Smooth muscle cell (in vitro differentiated cells): ENCODE measurements around the gene TMC5. TPM values are rescaled to one million over a fixed set of nuclear protein-coding genes. Genes with fewer than 3 reads are reported as not detected.

ENCODE experiments used
- DNase-seq: peaks from one replicate; lab custom pipeline; 2025; ENCODE audit not compliant: unreplicated experiment; lab: John Stamatoyannopoulos, UW
- H2AFZ ChIP-seq: fragments of 200-600 bp; sonication (generic); 2 replicates; pipeline ENCODE4 v1.6.0; 2016; ENCODE audit warnings: antibody characterized with exemption, low read depth, mild to moderate bottlenecking
- H3F3A ChIP-seq: fragments of 200-600 bp; sonication (generic); 2 replicates; pipeline ENCODE4 v1.6.0; 2017; ENCODE audit warnings: antibody characterized with exemption, low read depth
- H3K27ac ChIP-seq: fragments of 200-600 bp; sonication (generic); 2 replicates; pipeline ENCODE4 v1.5.1; 2016; ENCODE audit warnings: low read depth, mild to moderate bottlenecking
- H3K27me3 ChIP-seq: fragments of 200-600 bp; sonication (generic); 2 replicates; pipeline ENCODE4 v1.6.1; 2016; ENCODE audit warnings: low read depth, mild to moderate bottlenecking
- H3K36me3 ChIP-seq: fragments of 200-600 bp; sonication (generic); 2 replicates; pipeline ENCODE4 v1.5.1; 2016; ENCODE audit warnings: low read depth
- H3K4me1 ChIP-seq: fragments of 200-600 bp; sonication (generic); 2 replicates; pipeline ENCODE4 v1.5.1; 2016; ENCODE audit warnings: low read depth
- H3K4me2 ChIP-seq: fragments of 200-600 bp; sonication (generic); 2 replicates; pipeline ENCODE4 v1.6.0; 2016; ENCODE audit warnings: mild to moderate bottlenecking
- H3K4me3 ChIP-seq: fragments of 200-600 bp; sonication (generic); 2 replicates; pipeline ENCODE4 v1.5.1; 2016; ENCODE audit warnings: mild to moderate bottlenecking
- H3K79me2 ChIP-seq: fragments of 200-600 bp; sonication (generic); 2 replicates; pipeline ENCODE4 v1.6.0; 2016; ENCODE audit warnings: low read depth, mild to moderate bottlenecking
- H3K9ac ChIP-seq: fragments of 200-600 bp; sonication (generic); 2 replicates; pipeline ENCODE4 v1.6.0; 2016; ENCODE audit warnings: low read depth
- H3K9me3 ChIP-seq: fragments of 200-600 bp; sonication (generic); replicated peaks from 2 replicates; pipeline ENCODE4 v1.5.1; 2016; ENCODE audit warnings: low read depth
- H4K20me1 ChIP-seq: fragments of 200-600 bp; sonication (generic); 2 replicates; pipeline ENCODE4 v1.6.0; 2016; ENCODE audit warnings: low read depth
- WGBS: methylation state at CpG from one replicate; pipeline ENCODE4 v1.1.7; 2016; ENCODE audit warnings: low lambda C conversion rate; 5-methylcytosine and 5-hydroxymethylcytosine counted together
- polyA plus RNA-seq: library from polyadenylated mRNA; unstranded; fragments of >200 nt; fragmentation: Nextera tagmentation; extraction: Ambion mirVana; gene quantifications from 2 replicates; pipeline ENCODE4 v1.2.1, GENCODE V29; 2016
- total RNA-seq: library from RNA; depleted of rRNA; stranded (reverse); fragments of >200 nt; gene quantifications from 2 replicates; pipeline ENCODE4 v1.2.3, GENCODE V29; 2014
- TF ChIP-seq, protein P1 (sequence below): fragments of 200-600 bp; sonication (generic); IDR thresholded peaks from 2 replicates; pipeline ENCODE4 v1.5.1; 2017; ENCODE audit warnings: borderline replicate concordance, mild to moderate bottlenecking, antibody characterized with exemption; ENCODE audit not compliant: insufficient read depth, poor library complexity, severe bottlenecking

The TMC5 gene
- total and polyA plus RNA-seq, 2 experiments from 2014 or later, result 0.18 TPM; not detected in 1

DNA sequence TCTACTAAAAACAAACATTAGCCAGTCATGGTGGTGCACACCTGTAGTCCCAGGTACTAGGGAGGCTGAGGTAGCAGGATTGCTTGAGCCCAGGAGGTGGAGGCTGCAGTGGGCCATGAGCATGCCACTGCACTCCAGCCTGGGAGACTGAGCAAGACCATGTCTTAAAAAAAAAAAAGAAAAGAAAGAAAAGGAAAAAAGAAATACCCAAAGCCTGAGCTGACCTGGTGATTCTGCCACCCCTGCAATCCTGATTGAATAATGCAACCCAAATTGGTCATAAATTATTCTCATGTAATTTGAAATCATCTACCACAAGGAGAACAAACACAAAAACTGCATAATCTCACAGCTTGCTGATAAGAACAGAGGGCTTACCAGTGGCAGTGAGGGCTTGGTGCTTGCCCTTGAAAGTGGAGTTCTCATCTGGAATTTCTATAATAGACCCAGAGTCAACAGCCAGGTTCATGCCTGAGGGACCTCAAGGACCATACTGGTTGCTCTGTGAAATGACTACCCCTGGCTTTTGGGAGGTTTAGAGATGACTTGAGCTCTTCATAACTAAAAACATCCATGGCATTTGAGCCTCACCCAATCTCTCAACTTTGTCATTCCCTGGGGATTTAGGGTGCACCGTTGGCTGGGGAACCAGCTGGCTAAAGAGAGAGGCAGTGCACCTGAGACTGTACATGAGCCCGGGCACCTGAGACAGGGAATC, 35.4 kb upstream of the TMC5 start:
- H4K20me1 ChIP-seq, result no peaks in the 10 kb centered on the region
- H3K79me2 ChIP-seq, result no peaks in the 10 kb centered on the region
- no peak overlapping the region for H3K4me3 ChIP-seq
- H3K27me3 ChIP-seq, result no peaks in the 10 kb centered on the region
- H3F3A ChIP-seq, result no peaks in the 10 kb centered on the region
- H3K4me1 ChIP-seq, result no peaks in the 10 kb centered on the region
- no peak overlapping the region for H2AFZ ChIP-seq
- no peak for DNase-seq
- no peak overlapping the region for H3K27ac ChIP-seq
- WGBS, result 71% methylated on average over 2 of the region's 2 CpGs
- no peak overlapping the region for H3K9ac ChIP-seq
- no peaks in the 10 kb centered on the region for H3K36me3 ChIP-seq
- H3K4me2 ChIP-seq, result no peak overlapping the region
- no peaks in the 10 kb centered on the region for H3K9me3 ChIP-seq
- TF ChIP-seq, protein P1, sequence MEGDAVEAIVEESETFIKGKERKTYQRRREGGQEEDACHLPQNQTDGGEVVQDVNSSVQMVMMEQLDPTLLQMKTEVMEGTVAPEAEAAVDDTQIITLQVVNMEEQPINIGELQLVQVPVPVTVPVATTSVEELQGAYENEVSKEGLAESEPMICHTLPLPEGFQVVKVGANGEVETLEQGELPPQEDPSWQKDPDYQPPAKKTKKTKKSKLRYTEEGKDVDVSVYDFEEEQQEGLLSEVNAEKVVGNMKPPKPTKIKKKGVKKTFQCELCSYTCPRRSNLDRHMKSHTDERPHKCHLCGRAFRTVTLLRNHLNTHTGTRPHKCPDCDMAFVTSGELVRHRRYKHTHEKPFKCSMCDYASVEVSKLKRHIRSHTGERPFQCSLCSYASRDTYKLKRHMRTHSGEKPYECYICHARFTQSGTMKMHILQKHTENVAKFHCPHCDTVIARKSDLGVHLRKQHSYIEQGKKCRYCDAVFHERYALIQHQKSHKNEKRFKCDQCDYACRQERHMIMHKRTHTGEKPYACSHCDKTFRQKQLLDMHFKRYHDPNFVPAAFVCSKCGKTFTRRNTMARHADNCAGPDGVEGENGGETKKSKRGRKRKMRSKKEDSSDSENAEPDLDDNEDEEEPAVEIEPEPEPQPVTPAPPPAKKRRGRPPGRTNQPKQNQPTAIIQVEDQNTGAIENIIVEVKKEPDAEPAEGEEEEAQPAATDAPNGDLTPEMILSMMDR, result no peak

DNA sequence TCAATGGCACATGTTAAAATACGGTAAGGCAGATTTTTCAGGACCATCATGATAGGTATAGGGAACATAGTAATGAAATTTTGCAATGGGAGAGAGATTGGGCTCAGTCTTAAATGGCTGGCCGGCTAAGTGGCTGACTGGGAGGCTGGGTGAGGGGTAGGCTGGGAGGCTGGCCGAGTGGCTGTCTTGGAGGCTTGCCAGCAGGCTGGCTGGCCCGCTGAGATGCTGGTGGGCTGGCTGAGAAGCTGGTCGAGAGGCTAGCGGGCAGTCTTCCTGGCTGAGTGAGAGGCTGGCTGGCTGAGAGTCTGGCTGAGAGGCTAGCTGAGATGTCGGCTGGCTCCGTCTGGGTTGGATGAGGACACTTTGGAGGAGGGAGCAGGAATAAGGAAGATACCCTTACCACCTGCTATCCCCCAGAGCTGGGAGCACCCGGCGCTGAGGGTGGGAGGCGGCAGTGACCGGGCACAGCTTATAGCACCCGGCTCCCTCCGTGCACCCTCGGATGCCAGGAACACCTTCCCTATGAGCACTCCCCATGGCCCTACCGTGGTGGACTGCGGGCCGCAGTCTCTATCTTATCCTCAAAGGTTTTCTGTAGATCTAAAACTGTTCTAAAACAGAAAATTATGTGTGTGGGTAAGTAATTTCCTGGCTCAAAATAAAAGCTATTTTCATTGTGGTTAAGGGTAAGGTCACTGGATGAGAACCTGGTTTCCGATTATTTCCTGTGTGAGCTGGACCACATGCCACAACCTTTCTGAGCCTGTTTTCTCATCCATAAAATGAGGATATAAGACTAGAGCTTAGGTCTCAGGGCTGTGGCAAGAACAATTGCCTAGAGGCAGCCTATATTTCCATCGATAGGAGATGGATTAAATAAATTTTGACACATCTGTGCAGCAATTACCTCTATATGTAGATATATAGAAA, 34.5 kb upstream of the TMC5 start:
- Histone ChIP-seq H3K4me2 (no peak overlapping the region), H2AFZ (no peak overlapping the region), H3K9ac (no peak overlapping the region), H3K4me1 (no peaks in the 10 kb centered on the region), H3K4me3 (no peak overlapping the region), H3K9me3 (no peaks in the 10 kb centered on the region), H3K27me3 (no peaks in the 10 kb centered on the region), H3K79me2 (no peaks in the 10 kb centered on the region), H4K20me1 (no peaks in the 10 kb centered on the region), H3K36me3 (no peaks in the 10 kb centered on the region), H3F3A (no peaks in the 10 kb centered on the region), H3K27ac (no peak overlapping the region)
- WGBS, result 79% methylated on average over 20 of the region's 20 CpGs
- TF ChIP-seq, protein P1, result no peak
- no peak for DNase-seq

DNA sequence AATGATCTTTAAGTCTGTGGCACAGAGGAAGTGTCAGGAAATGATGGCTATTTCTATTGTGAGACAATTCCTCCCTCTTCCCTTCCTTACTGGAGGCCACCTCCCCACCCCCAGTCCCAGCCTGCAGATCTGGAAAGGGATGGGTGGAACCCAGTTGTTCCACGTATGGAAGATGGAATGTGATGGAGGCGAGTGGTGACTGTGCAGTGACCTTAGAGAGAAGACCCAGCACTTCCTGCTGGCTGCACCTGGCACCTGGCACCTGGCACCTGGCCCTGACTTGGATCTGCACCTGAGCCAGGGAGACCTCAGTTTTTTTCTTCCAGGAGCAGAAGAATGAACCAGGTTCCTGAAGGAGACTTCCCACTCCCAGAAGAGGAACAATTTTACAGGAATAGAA, 33.0 kb upstream of the TMC5 start:
- DNase-seq, result no peak
- no peak overlapping the region for H3K4me2 ChIP-seq
- TF ChIP-seq, protein P1, result no peak
- H3K79me2 ChIP-seq, result no peaks in the 10 kb centered on the region
- no peak overlapping the region for H3K27ac ChIP-seq
- no peak overlapping the region for H3K4me3 ChIP-seq
- H2AFZ ChIP-seq, result no peak overlapping the region
- no peaks in the 10 kb centered on the region for H3K4me1 ChIP-seq
- H3K9me3 ChIP-seq, result no peaks in the 10 kb centered on the region
- H4K20me1 ChIP-seq, result no peaks in the 10 kb centered on the region
- no peaks in the 10 kb centered on the region for H3F3A ChIP-seq
- H3K9ac ChIP-seq, result no peak overlapping the region
- no peaks in the 10 kb centered on the region for H3K27me3 ChIP-seq
- H3K36me3 ChIP-seq, result no peaks in the 10 kb centered on the region
- WGBS, result 41% methylated on average over 2 of the region's 2 CpGs
